Sigmoid colon (tissue), 4 donors: ENCODE results near the gene MYO10.

ENCODE experiments used
- EP300 ChIP-seq, 4 donors: sonication (generic); formaldehyde crosslinking; IDR thresholded peaks; one replicate each; pipeline ENCODE4 v1.6.1; 2017; ENCODE audit warnings: antibody characterized with exemption in 4 of 4
- POLR2A ChIP-seq, 2 donors: fragments of 450-650 bp; IDR thresholded peaks; one replicate each; pipeline ENCODE4 v1.6.1; 2016; ENCODE audit warnings: antibody characterized with exemption in 2 of 2, mild to moderate bottlenecking in 2 of 2, moderate library complexity in 2 of 2
- TF ChIP-seq, protein P1 (sequence below), 4 experiments: fragments of 450-650 bp in 3 of 4; fragments of 200-600 bp in 1 of 4; IDR thresholded peaks; one replicate each; pipeline ENCODE4 v1.5.1; 2016 to 2019; ENCODE audit warnings: antibody characterized with exemption in 4 of 4, mild to moderate bottlenecking in 3 of 4, moderate library complexity in 2 of 4

GRCh38 chr5:16883806-16884205 is 52.3 kb downstream of the MYO10 start:
- TF ChIP-seq POLR2A (IDR thresholded peaks at IDR 0.05) (no peak), EP300 (IDR thresholded peaks at IDR 0.05) (no peak)
- TF ChIP-seq, protein P1, sequence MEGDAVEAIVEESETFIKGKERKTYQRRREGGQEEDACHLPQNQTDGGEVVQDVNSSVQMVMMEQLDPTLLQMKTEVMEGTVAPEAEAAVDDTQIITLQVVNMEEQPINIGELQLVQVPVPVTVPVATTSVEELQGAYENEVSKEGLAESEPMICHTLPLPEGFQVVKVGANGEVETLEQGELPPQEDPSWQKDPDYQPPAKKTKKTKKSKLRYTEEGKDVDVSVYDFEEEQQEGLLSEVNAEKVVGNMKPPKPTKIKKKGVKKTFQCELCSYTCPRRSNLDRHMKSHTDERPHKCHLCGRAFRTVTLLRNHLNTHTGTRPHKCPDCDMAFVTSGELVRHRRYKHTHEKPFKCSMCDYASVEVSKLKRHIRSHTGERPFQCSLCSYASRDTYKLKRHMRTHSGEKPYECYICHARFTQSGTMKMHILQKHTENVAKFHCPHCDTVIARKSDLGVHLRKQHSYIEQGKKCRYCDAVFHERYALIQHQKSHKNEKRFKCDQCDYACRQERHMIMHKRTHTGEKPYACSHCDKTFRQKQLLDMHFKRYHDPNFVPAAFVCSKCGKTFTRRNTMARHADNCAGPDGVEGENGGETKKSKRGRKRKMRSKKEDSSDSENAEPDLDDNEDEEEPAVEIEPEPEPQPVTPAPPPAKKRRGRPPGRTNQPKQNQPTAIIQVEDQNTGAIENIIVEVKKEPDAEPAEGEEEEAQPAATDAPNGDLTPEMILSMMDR (IDR thresholded peaks at IDR 0.05) = no peak
